Left ventricle myocardium inferior (tissue), 1 donor: ENCODE results near the gene EXO1. TPM values are rescaled to one million over a fixed set of nuclear protein-coding genes. Genes with fewer than 3 reads are reported as not detected.
"Not testable (repeated sequence)": the region's sequence is repeated elsewhere in the genome, so short reads cannot be mapped to it uniquely, and the experiment has no call there.

Source experiments
- DNase-seq: peaks from one replicate; pipeline ENCODE4 v3.0.0-alpha.2; 2020
- H3K27ac ChIP-seq: fragments of 200-600 bp; replicated peaks from 2 replicates; pipeline ENCODE4 v1.8.0; 2021
- H3K27me3 ChIP-seq: fragments of 200-600 bp; 2 replicates; pipeline ENCODE4 v1.8.0; 2021; ENCODE audit warnings: low read depth
- H3K36me3 ChIP-seq: fragments of 200-600 bp; 2 replicates; pipeline ENCODE4 v1.8.0; 2021
- H3K4me1 ChIP-seq: fragments of 200-600 bp; 2 replicates; pipeline ENCODE4 v1.8.0; 2021
- H3K4me3 ChIP-seq: fragments of 200-600 bp; 2 replicates; pipeline ENCODE4 v1.8.0; 2021; ENCODE audit warnings: mild to moderate bottlenecking, moderate library complexity
- H3K9me3 ChIP-seq: fragments of 200-600 bp; replicated peaks from 2 replicates; pipeline ENCODE4 v1.8.0; 2021
- intact Hi-C: fragments of 100-400 bp; cut with micrococcal nuclease; formaldehyde crosslinking; loops from one replicate; pipeline ENCODE4 v1.11.0; 2022
- long read RNA-seq: library from polyadenylated mRNA; unstranded; transcript quantifications from one replicate; pipeline ENCODE4 v2.0.0, GENCODE V29; 2021
- total RNA-seq: library from RNA; stranded (reverse); fragmentation: NEBNext Ultra II Directional; extraction: Animal tissue kit (Norgen Biotek cat#: 25700); gene quantifications from one replicate; pipeline ENCODE4 v1.2.1, GENCODE V29; 2021
- TF ChIP-seq, protein P1 (sequence below): fragments of 200-600 bp; IDR thresholded peaks from 2 replicates; pipeline ENCODE4 v1.8.0; 2021; ENCODE audit warnings: antibody characterized with exemption, mild to moderate bottlenecking, borderline replicate concordance
- donor health status: DM: no; HTN: yes; CAD: no; lungs with severe emphysema.

EXO1 gene
- 0.44 TPM for total RNA-seq
- long read RNA-seq = 0 reads

DNA sequence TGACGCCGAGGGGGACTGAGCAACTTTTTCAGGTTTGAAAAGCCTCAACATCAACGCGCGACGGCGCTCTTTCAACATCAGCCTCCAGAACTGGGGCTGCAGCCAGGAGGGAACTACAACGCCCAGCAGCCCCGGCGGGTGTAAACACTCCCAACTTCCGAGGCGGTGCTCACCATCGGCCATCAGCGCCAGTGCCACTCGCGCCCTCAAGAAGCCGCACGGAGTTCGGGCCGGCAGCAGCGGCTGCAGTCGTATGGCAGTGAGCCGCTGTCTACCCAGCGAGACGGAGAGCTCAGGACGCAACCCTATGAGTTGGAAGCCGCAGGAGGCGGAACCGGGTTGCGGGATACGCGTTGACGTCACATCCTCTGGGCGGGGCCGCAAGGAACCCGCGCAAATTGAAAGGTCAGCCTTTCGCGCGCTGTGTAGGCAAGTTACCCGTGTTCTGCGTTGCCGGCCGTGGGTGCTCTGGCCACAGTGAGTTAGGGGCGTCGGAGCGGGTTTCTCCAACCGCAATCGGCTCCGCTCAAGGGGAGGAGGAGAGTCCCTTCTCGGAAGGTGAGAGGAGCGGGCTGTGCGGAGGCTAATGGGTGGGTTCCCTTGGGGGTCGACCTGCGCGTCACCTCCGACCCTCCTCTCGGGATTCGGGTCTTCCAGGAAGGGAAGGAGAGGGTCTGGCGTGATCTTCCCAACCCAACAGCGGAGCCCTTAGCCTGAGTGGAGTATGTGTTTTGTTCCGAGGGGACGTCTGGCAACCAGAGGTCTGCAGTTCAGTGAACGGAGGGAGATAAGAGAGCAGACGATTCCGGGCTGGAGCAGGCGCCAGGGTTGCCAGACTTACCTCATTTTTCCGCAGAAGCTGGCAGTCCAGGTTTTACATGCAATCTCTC lies at the start of gene EXO1:
EXO1 (plus strand) TSS at position 409 of the 890 bp plus-strand sequence. CDS start 2,222 bp downstream, outside the sequence.
- intact Hi-C loops = no loop called here
- peak; percentile 86 for DNase-seq
- no peaks in the 10 kb centered on the region for H3K27me3 ChIP-seq
- H3K4me3 ChIP-seq = peak within 1 kb of the TSS; percentile 80
- TF ChIP-seq, protein P1, sequence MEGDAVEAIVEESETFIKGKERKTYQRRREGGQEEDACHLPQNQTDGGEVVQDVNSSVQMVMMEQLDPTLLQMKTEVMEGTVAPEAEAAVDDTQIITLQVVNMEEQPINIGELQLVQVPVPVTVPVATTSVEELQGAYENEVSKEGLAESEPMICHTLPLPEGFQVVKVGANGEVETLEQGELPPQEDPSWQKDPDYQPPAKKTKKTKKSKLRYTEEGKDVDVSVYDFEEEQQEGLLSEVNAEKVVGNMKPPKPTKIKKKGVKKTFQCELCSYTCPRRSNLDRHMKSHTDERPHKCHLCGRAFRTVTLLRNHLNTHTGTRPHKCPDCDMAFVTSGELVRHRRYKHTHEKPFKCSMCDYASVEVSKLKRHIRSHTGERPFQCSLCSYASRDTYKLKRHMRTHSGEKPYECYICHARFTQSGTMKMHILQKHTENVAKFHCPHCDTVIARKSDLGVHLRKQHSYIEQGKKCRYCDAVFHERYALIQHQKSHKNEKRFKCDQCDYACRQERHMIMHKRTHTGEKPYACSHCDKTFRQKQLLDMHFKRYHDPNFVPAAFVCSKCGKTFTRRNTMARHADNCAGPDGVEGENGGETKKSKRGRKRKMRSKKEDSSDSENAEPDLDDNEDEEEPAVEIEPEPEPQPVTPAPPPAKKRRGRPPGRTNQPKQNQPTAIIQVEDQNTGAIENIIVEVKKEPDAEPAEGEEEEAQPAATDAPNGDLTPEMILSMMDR = peak; percentile 41
- peak within 1 kb of the TSS; percentile 98 for H3K27ac ChIP-seq
- H3K36me3 ChIP-seq = no peaks in the 10 kb centered on the region
- H3K9me3 ChIP-seq = no peaks in the 10 kb centered on the region
- H3K4me1 ChIP-seq = peaks cover 18% of the 10 kb centered on the region

- Histone ChIP-seq H3K9me3 (no peaks in the 10 kb centered on the region), H3K27me3 (peaks cover 10% of the 10 kb centered on the region), H3K36me3 (no peaks in the 10 kb centered on the region), H3K27ac (no peak overlapping the region), H3K4me1 (no peaks in the 10 kb centered on the region), H3K4me3 (no peak overlapping the region)
- intact Hi-C loops = no loop called here
- DNase-seq = no peak
- TF ChIP-seq, protein P1 = no peak
Observed at GRCh38 chr1:241799416-241799815, 48.6 kb upstream of the EXO1 start.

DNA sequence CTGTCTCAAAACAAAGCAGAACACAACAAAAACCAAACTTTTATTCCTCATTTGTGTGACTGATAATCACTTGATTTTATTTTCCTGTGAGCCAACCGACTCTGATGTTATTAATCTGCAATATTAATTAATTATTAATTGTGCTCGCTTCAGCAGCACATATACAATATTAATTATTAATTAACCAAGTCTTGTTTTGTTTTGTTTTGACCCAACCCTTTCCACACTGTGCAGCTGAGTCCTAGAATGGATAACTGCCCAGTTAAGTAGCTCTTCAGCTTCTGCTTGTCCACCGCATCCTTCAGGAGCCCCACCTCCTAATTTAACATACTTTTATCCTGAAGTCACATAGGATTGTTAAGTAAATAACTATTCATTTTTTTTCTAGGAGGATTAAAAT lies 47.4 kb upstream of the EXO1 start:
- Histone ChIP-seq H3K36me3 (no peaks in the 10 kb centered on the region), H3K27me3 (peaks cover 10% of the 10 kb centered on the region), H3K4me3 (no peak overlapping the region), H3K27ac (no peak overlapping the region), H3K4me1 (no peaks in the 10 kb centered on the region), H3K9me3 (no peaks in the 10 kb centered on the region)
- TF ChIP-seq, protein P1 = no peak
- DNase-seq = no peak
- intact Hi-C loops = no loop called here

DNA sequence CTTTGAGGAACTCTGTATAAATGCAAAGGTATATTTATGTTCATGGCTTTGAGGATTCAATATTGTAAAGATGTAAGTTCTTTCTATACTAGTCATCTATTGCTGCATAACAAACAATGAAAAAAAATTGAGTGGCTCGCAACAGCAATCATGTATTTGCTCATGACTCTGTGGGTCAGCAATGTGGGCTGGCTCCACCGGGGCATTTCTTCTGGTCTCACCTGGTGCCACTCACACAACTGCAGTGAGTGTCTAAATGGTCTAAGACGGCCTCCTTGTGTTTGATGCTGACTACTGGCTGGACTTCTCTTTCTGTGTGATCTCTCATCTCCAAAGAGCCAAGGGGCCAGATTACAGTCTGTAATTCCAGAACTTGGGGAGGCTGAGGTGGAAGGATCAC lies 45.1 kb upstream of the EXO1 start:
- TF ChIP-seq, protein P1 = no peak
- intact Hi-C loops = no loop called here
- Histone ChIP-seq H3K4me1 (no peaks in the 10 kb centered on the region), H3K4me3 (no peak overlapping the region), H3K36me3 (no peaks in the 10 kb centered on the region), H3K27ac (no peak overlapping the region), H3K9me3 (no peaks in the 10 kb centered on the region), H3K27me3 (peaks cover 10% of the 10 kb centered on the region)
- DNase-seq = no peak

DNA sequence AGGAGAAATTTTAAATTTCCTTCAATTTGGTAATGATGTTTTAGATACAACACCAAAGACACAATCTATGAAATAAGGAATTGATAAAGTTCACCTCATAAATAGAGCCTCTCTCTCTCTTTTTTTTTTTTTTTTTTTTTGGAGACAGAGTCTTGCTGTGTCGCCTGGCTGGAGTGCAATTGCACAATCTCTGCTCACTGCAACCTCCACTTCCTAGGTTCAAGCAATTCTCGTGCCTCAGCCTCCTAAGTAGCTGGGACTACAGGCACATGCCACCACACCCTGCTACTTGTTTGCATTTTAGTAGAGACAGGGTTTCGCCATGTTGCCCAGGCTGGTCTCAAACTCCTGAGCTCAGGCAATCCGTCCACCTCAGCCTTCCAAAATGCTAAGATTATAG lies 43.3 kb upstream of the EXO1 start:
- H3K4me1 ChIP-seq, DNase-seq, H3K4me3 ChIP-seq, intact Hi-C loops, H3K27ac ChIP-seq, H3K36me3 ChIP-seq, H3K9me3 ChIP-seq: not testable (repeated sequence)
- peaks cover 10% of the 10 kb centered on the region for H3K27me3 ChIP-seq

- TF ChIP-seq, protein P1 = no peak
- intact Hi-C loops = no loop called here
Observed at GRCh38 chr1:241808265-241808664, 39.7 kb upstream of the EXO1 start.

More at GRCh38 chr1:241808265-241808664, 39.7 kb upstream of the EXO1 start:
- Histone ChIP-seq H3K4me3 (no peak overlapping the region), H3K27me3 (peaks cover 6% of the 10 kb centered on the region), H3K36me3 (no peaks in the 10 kb centered on the region), H3K9me3 (no peaks in the 10 kb centered on the region), H3K4me1 (no peaks in the 10 kb centered on the region), H3K27ac (no peak overlapping the region)
- DNase-seq = no peak
